Effector CD4-positive, alpha-beta T cell (primary cell): ENCODE data around the gene PSMC3IP.
A peak's percentile ranks its signal among the peaks of the same experiment; 100 is the strongest.

Source experiments
- DNase-seq: peaks from one replicate; pipeline ENCODE4 v3.0.0-alpha.2; 2020

PSMC3IP gene

GRCh38 chr17:42537156-42537805 is 40.2 kb downstream of the PSMC3IP start:
- no peak for DNase-seq

- DNase-seq = peak; percentile 52
Observed at GRCh38 chr17:42536372-42537155, 41.0 kb downstream of the PSMC3IP start.

- DNase-seq = peak; percentile 65
Observed at GRCh38 chr17:42536048-42536371, 41.5 kb downstream of the PSMC3IP start, which contains the start of gene NAGLU. NAGLU (plus strand) TSS chr17:42536241; CDS start chr17:42536273, 32 bp downstream.

- no peak for DNase-seq
Observed at GRCh38 chr17:42535155-42536047, 42.1 kb downstream of the PSMC3IP start.

- peak; percentile 39 for DNase-seq
Observed at GRCh38 chr17:42531455-42532354, 45.8 kb downstream of the PSMC3IP start.

GRCh38 chr17:42530952-42531454 is 46.5 kb downstream of the PSMC3IP start:
- no peak for DNase-seq

- DNase-seq = no peak
Observed at GRCh38 chr17:42529061-42529460, 48.5 kb downstream of the PSMC3IP start.

- DNase-seq = no peak
Observed at GRCh38 chr17:42527932-42528331, 49.6 kb downstream of the PSMC3IP start.

GRCh38 chr17:42526031-42526444 is 51.5 kb downstream of the PSMC3IP start:
- DNase-seq = no peak

- no peak for DNase-seq
Observed at GRCh38 chr17:42525221-42525620, 52.3 kb downstream of the PSMC3IP start.

GRCh38 chr17:42522798-42523278 is 54.7 kb downstream of the PSMC3IP start:
- no peak for DNase-seq
